ENCODE measurements around the gene MSN.

DNA sequence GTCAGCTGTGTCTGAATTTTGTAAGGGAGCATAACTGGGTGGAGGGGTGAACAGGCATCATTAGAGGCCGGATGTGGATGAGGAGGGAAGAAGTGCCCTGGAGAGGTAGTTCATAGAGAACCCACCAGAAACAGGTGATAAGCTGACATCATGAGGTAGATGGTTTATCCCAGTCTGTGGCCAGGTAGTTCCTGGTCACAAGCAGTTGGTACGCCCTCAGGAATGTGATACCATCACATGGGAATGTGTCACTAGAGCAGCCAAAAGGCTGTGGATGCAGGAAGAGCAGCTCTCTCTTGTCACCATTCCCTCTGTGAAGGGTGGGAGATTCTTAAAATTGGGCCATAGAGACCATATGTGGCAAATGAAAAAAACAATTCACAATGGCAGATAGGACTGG lies 21.9 kb downstream of the MSN start:
- TF ChIP-seq POLR2A (IDR thresholded peaks at IDR 0.05): no peak
- TF ChIP-seq, protein P1, sequence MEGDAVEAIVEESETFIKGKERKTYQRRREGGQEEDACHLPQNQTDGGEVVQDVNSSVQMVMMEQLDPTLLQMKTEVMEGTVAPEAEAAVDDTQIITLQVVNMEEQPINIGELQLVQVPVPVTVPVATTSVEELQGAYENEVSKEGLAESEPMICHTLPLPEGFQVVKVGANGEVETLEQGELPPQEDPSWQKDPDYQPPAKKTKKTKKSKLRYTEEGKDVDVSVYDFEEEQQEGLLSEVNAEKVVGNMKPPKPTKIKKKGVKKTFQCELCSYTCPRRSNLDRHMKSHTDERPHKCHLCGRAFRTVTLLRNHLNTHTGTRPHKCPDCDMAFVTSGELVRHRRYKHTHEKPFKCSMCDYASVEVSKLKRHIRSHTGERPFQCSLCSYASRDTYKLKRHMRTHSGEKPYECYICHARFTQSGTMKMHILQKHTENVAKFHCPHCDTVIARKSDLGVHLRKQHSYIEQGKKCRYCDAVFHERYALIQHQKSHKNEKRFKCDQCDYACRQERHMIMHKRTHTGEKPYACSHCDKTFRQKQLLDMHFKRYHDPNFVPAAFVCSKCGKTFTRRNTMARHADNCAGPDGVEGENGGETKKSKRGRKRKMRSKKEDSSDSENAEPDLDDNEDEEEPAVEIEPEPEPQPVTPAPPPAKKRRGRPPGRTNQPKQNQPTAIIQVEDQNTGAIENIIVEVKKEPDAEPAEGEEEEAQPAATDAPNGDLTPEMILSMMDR (IDR thresholded peaks at IDR 0.05): no peak
- no peak for TF ChIP-seq EP300 (IDR thresholded peaks at IDR 0.05)
